HepG2 (cell line): ENCODE data around the gene COX4I2. TPM values are rescaled to one million over a fixed set of nuclear protein-coding genes. Genes with fewer than 3 reads are reported as not detected.

Experiments used
- CBX1 ChIP-seq: IDR thresholded peaks from one replicate; pipeline ENCODE4 v1.6.1; 2016; ENCODE audit warnings: antibody characterized with exemption, low read depth
- CEBPG ChIP-seq: IDR thresholded peaks from 2 replicates; pipeline ENCODE4 v1.6.1; 2016
- CEBPZ ChIP-seq: IDR thresholded peaks from 2 replicates; pipeline ENCODE4 v1.6.1; 2012; ENCODE audit warnings: low read length, improper control_type of control experiment
- CHD4 ChIP-seq: fragments of 200-600 bp; sonication (generic); IDR thresholded peaks from 2 replicates; pipeline ENCODE4 v1.7.0; 2017; ENCODE audit warnings: mild to moderate bottlenecking, low read length, borderline replicate concordance
- DMAP1 ChIP-seq: IDR thresholded peaks from 2 replicates; pipeline ENCODE4 v1.6.1; 2016
- EHMT2 ChIP-seq: fragments of 200-600 bp; sonication (generic); IDR thresholded peaks from 2 replicates; pipeline ENCODE4 v1.7.0; 2017; ENCODE audit warnings: antibody characterized with exemption, low read depth, low read length, borderline replicate concordance
- HNF1B ChIP-seq: sonication (generic); formaldehyde crosslinking; IDR thresholded peaks from 2 replicates; pipeline ENCODE4 v1.5.1; 2020; ENCODE audit warnings: mild to moderate bottlenecking, moderate library complexity, missing genetic modification reagents
- KAT7 ChIP-seq: IDR thresholded peaks from 2 replicates; pipeline ENCODE4 v1.6.1; 2018; ENCODE audit warnings: borderline replicate concordance, missing compliant biosample characterization
- KLF13 ChIP-seq: sonication (generic); formaldehyde crosslinking; IDR thresholded peaks from 2 replicates; pipeline ENCODE4 v1.4.0; 2020; ENCODE audit warnings: mild to moderate bottlenecking, missing genetic modification reagents
- NR2F2 ChIP-seq: IDR thresholded peaks from 2 replicates; pipeline ENCODE4 v1.6.1; 2012; ENCODE audit warnings: low read depth, inconsistent platforms, borderline replicate concordance
- PHB2 ChIP-seq: fragments of 450-650 bp; IDR thresholded peaks from 2 replicates; pipeline ENCODE4 v1.6.1; 2018; ENCODE audit not compliant: partially characterized antibody
- POLR2A ChIP-seq, 2 experiments: IDR thresholded peaks; 2 replicates each; pipeline ENCODE4 v1.6.1; 2011; ENCODE audit warnings: low read depth in 2 of 2, low read length in 2 of 2, mild to moderate bottlenecking in 1 of 2, moderate library complexity in 1 of 2; ENCODE audit not compliant: insufficient read depth in 1 of 2
- POLR2AphosphoS2 ChIP-seq: IDR thresholded peaks from 2 replicates; pipeline ENCODE4 v1.6.1; 2011; ENCODE audit warnings: low read depth, low read length, improper control_type of control experiment
- SP2 ChIP-seq: sonication (generic); formaldehyde crosslinking; IDR thresholded peaks from 2 replicates; pipeline ENCODE4 v1.5.1; 2020; ENCODE audit warnings: mild to moderate bottlenecking, missing genetic modification reagents
- ZBTB33 ChIP-seq: sonication (generic); formaldehyde crosslinking; IDR thresholded peaks from 2 replicates; pipeline ENCODE4 v1.4.0; 2020; ENCODE audit warnings: missing genetic modification reagents
- ZFX ChIP-seq: sonication (generic); formaldehyde crosslinking; IDR thresholded peaks from 2 replicates; pipeline ENCODE4 v1.4.0; 2020; ENCODE audit warnings: mild to moderate bottlenecking, low read depth, missing genetic modification reagents, moderate library complexity
- ZFYVE20 ChIP-seq: sonication (generic); formaldehyde crosslinking; IDR thresholded peaks from 2 replicates; pipeline ENCODE4 v1.8.0; 2023; ENCODE audit warnings: low read depth, mild to moderate bottlenecking, moderate library complexity, missing genetic modification reagents, borderline replicate concordance
- ZNF251 ChIP-seq: sonication (generic); formaldehyde crosslinking; IDR thresholded peaks from 2 replicates; pipeline ENCODE4 v1.9.0; 2021; ENCODE audit warnings: mild to moderate bottlenecking, missing genetic modification reagents
- ZNF263 ChIP-seq: sonication (generic); formaldehyde crosslinking; IDR thresholded peaks from 2 replicates; pipeline ENCODE4 v1.4.0; 2020; ENCODE audit warnings: missing genetic modification reagents
- ZNF335 ChIP-seq: sonication (generic); formaldehyde crosslinking; IDR thresholded peaks from 2 replicates; pipeline ENCODE4 v1.4.0; 2020; ENCODE audit warnings: missing genetic modification reagents
- ZNF703 ChIP-seq: sonication (generic); formaldehyde crosslinking; IDR thresholded peaks from 2 replicates; pipeline ENCODE4 v1.5.1; 2020; ENCODE audit warnings: missing genetic modification reagents, mild to moderate bottlenecking, moderate library complexity, borderline replicate concordance
- ZNF891 ChIP-seq: sonication (generic); formaldehyde crosslinking; IDR thresholded peaks from 2 replicates; pipeline ENCODE4 v1.5.0; 2020; ENCODE audit warnings: mild to moderate bottlenecking, missing genetic modification reagents
- polyA plus RNA-seq, 8 experiments: library from polyadenylated mRNA; depleted of rRNA in 3 of 8; stranded (reverse) in 7 of 8; unstranded in 1 of 8; fragments of >200 nt; fragmentation: Illumina TruSeq in 4 of 8; extraction: Trizol in 4 of 8; gene quantifications; 2 replicates each; pipeline versions ENCODE4 v1.2.1 to v1.2.3, GENCODE V29; 2011 to 2016; ENCODE audit warnings: low read depth in 4 of 8, missing spikeins in 1 of 8, mixed read lengths in 1 of 8; ENCODE audit not compliant: insufficient read depth in 1 of 8
- total RNA-seq, 5 experiments: library from RNA; depleted of rRNA; stranded (reverse); fragments of >200 nt; fragmentation: Illumina TruSeq; extraction: Trizol; gene quantifications; 2 replicates each; pipeline ENCODE4 v1.2.3, GENCODE V29; 2016; ENCODE audit warnings: low read depth in 1 of 5

The COX4I2 gene
- total and polyA plus RNA-seq, 2 of the 13 experiments (the other 11 are each of a cell fraction or from before 2014, with no cell fraction given): 1.1 TPM; not detected in 1

- TF ChIP-seq HNF1B (0 out of 2 replicates have a peak, but pooled peaks have one; percentile 20), POLR2A (IDR thresholded peaks at IDR 0.05; ENCODE audit: insufficient read depth in 1 of 2, low read depth in 2 of 2, low read length in 2 of 2) (no peak), CHD4 (no peak), EHMT2 (no peak), ZFX (peak; percentile 37; the same call in 1 of the 2 replicates), ZNF335 (CRISPR knock-in tag) (no peak), DMAP1 (CRISPR knock-in tag) (0 out of 2 replicates have a peak, but pooled peaks have one; percentile 19), SP2 (CRISPR knock-in tag) (no peak), CEBPG (CRISPR knock-in tag) (no peak), NR2F2 (no peak), ZBTB33 (CRISPR knock-in tag) (0 out of 2 replicates have a peak, but pooled peaks have one; percentile 19), ZNF251 (CRISPR knock-in tag) (no peak), CEBPZ (no peak), KAT7 (no peak), KLF13 (CRISPR knock-in tag) (0 out of 2 replicates have a peak, but pooled peaks have one; percentile 36), ZNF891 (CRISPR knock-in tag) (no peak), ZNF703 (CRISPR knock-in tag) (no peak), ZFYVE20 (CRISPR knock-in tag) (no peak), CBX1 (no peak), ZNF263 (no peak), POLR2AphosphoS2 (no peak), PHB2 (no peak)
Observed at GRCh38 chr20:31590717-31591225, 46.9 kb upstream of the COX4I2 start (continued).
